ENCODE measurements around the gene PRKCZ. TPM values are rescaled to one million over a fixed set of nuclear protein-coding genes. Genes with fewer than 3 reads are reported as not detected.

PRKCZ gene
- total RNA-seq, 1 experiment from 2014 or later: 1.9 TPM

GRCh38 chr1:2133039-2133878 is 83.0 kb downstream of the PRKCZ start:
- peak; percentile 98 for DNase-seq (ENCODE audit: low spot score)
- H3K27me3 ChIP-seq (replicated peaks; ENCODE audit: insufficient read depth, low read depth, low read length, poor library complexity): no peaks in the 10 kb centered on the region
- intact Hi-C loops (cut with micrococcal nuclease; ENCODE audit: unreplicated experiment): no loop called here
- H3K9me3 ChIP-seq (ENCODE audit: low read depth, low read length, poor library complexity, severe bottlenecking): no peaks in the 10 kb centered on the region
- no TSS peak for BruUV-seq (replicated peaks)
- ChIA-PET CTCF (interaction anchor here (0.5 to 1.2 kb wide), 5 partner anchors 41 to 1320 kb away, joined by 3 to 7 read pairs (median 4); no protein-coding TSS in a partner anchor), POLR2A (ENCODE audit: low non-redundant PET) (no interaction called here)
- peaks cover 6% of the 10 kb centered on the region for H3K4me1 ChIP-seq (ENCODE audit: insufficient read depth, low read length, poor library complexity, severe bottlenecking)
- TF ChIP-seq CTCF (conservative IDR thresholded peaks at IDR 0.05; ENCODE audit: low read depth, low read length): no peak
- TF ChIP-seq EZH2 (IDR thresholded peaks at IDR 0.05; ENCODE audit: borderline replicate concordance, low read depth, low read length, poor library complexity, severe bottlenecking): no peak
- peak overlapping the region; percentile 36 for H3K4me3 ChIP-seq (ENCODE audit: low read depth, low read length, poor library complexity, severe bottlenecking)
- peak overlapping the region; percentile 44 for H3K27ac ChIP-seq (ENCODE audit: low read depth, low read length, poor library complexity, severe bottlenecking)
- H3K36me3 ChIP-seq (ENCODE audit: insufficient read depth, low read length, poor library complexity, severe bottlenecking): no peaks in the 10 kb centered on the region

- BruUV-seq (replicated peaks): no TSS peak
- POLR2A ChIA-PET (ENCODE audit: low non-redundant PET): no interaction called here
- H3K9me3 ChIP-seq (ENCODE audit: low read depth, low read length, poor library complexity, severe bottlenecking): no peaks in the 10 kb centered on the region
- DNase-seq (ENCODE audit: low spot score): no peak
- H3K27ac ChIP-seq (ENCODE audit: low read depth, low read length, poor library complexity, severe bottlenecking): peak overlapping the region; percentile 44
- H3K27me3 ChIP-seq (replicated peaks; ENCODE audit: insufficient read depth, low read depth, low read length, poor library complexity): no peaks in the 10 kb centered on the region
- peaks cover 6% of the 10 kb centered on the region for H3K4me1 ChIP-seq (ENCODE audit: insufficient read depth, low read length, poor library complexity, severe bottlenecking)
- CTCF ChIA-PET: interaction anchor here (0.9 to 1.2 kb wide), 2 partner anchors 41 to 89 kb away, joined by 3 to 4 read pairs; no protein-coding TSS in a partner anchor
- H3K4me3 ChIP-seq (ENCODE audit: low read depth, low read length, poor library complexity, severe bottlenecking): peak overlapping the region; percentile 36
- intact Hi-C loops (cut with micrococcal nuclease; ENCODE audit: unreplicated experiment): no loop called here
- TF ChIP-seq EZH2 (IDR thresholded peaks at IDR 0.05; ENCODE audit: borderline replicate concordance, low read depth, low read length, poor library complexity, severe bottlenecking) (no peak), CTCF (conservative IDR thresholded peaks at IDR 0.05; ENCODE audit: low read depth, low read length) (no peak)
- no peaks in the 10 kb centered on the region for H3K36me3 ChIP-seq (ENCODE audit: insufficient read depth, low read length, poor library complexity, severe bottlenecking)
Measured at GRCh38 chr1:2133879-2134215, 83.6 kb downstream of the PRKCZ start.

- Histone ChIP-seq H3K4me1 (ENCODE audit: insufficient read depth, low read length, poor library complexity, severe bottlenecking) (peaks cover 6% of the 10 kb centered on the region), H3K9me3 (ENCODE audit: low read depth, low read length, poor library complexity, severe bottlenecking) (no peaks in the 10 kb centered on the region), H3K27ac (ENCODE audit: low read depth, low read length, poor library complexity, severe bottlenecking) (no peak overlapping the region), H3K36me3 (ENCODE audit: insufficient read depth, low read length, poor library complexity, severe bottlenecking) (no peaks in the 10 kb centered on the region), H3K27me3 (replicated peaks; ENCODE audit: insufficient read depth, low read depth, low read length, poor library complexity) (no peaks in the 10 kb centered on the region), H3K4me3 (ENCODE audit: low read depth, low read length, poor library complexity, severe bottlenecking) (no peak overlapping the region)
- no TSS peak for BruUV-seq (replicated peaks)
- CTCF ChIA-PET: no interaction called here
- TF ChIP-seq EZH2 (IDR thresholded peaks at IDR 0.05; ENCODE audit: borderline replicate concordance, low read depth, low read length, poor library complexity, severe bottlenecking) (no peak), CTCF (conservative IDR thresholded peaks at IDR 0.05; ENCODE audit: low read depth, low read length) (no peak)
- no peak for DNase-seq (ENCODE audit: low spot score)
- POLR2A ChIA-PET (ENCODE audit: low non-redundant PET): no interaction called here
- intact Hi-C loops (cut with micrococcal nuclease; ENCODE audit: unreplicated experiment): no loop called here
Measured at GRCh38 chr1:2134266-2134620, 84.0 kb downstream of the PRKCZ start.
